Measurements from ENCODE around the gene ICAM1.

DNA sequence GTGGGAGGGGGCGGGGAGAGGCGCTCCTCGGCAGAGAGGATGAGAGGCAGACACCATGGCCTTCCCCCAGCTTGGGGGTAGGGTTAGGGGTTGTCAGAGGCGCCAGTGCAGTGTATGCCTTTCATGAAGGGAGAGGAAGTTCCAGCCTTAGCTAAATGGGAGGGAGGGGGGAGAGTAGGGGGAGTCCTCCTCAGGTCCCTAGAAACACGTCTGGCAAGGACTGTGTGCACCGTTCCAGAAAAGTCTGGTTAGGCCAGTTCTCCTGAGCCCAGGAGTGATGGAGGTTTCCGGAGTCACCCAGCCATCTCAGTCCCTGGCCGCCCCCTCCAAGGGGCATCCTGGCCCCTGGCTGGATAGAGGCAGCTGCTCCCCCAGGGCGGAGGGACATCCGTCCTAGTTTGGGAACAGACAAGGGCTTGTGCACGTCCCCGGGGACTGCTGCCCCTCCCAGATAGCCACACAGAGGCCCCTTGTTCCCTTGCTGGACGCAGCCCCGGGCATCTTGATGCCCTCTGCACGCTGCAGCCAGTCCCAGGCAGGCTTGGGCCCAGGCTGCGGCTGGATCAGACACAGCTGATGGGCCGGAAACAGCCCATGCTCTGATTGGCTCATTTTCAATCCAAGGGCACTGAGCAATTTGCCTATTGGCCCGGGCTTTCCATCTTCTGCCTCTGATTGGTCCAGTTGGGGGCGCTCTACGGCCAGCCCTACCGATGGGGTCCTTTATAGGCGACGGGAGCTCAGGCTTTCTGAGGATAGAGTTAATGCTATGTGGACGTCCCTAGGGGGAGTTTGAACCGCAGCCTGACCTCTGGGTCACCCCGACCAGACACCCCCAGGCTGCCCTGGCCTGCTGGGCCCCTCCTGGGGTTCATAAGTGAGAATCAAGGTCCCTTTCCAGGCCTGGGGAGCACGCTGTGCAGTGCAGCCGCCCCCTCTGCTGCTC is 43.6 kb upstream of the ICAM1 start:
- TF ChIP-seq, protein P1, sequence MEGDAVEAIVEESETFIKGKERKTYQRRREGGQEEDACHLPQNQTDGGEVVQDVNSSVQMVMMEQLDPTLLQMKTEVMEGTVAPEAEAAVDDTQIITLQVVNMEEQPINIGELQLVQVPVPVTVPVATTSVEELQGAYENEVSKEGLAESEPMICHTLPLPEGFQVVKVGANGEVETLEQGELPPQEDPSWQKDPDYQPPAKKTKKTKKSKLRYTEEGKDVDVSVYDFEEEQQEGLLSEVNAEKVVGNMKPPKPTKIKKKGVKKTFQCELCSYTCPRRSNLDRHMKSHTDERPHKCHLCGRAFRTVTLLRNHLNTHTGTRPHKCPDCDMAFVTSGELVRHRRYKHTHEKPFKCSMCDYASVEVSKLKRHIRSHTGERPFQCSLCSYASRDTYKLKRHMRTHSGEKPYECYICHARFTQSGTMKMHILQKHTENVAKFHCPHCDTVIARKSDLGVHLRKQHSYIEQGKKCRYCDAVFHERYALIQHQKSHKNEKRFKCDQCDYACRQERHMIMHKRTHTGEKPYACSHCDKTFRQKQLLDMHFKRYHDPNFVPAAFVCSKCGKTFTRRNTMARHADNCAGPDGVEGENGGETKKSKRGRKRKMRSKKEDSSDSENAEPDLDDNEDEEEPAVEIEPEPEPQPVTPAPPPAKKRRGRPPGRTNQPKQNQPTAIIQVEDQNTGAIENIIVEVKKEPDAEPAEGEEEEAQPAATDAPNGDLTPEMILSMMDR (IDR thresholded peaks at IDR 0.05 in 4 of 5, conservative IDR thresholded peaks at IDR 0.05 in 1 of 5): no peak
- TF ChIP-seq POLR2A (IDR thresholded peaks at IDR 0.05): no peak
